ENCODE data around the gene CHMP3.
A peak's percentile ranks its signal among the peaks of the same experiment; 100 is the strongest.
"Not testable (repeated sequence)": the region's sequence is repeated elsewhere in the genome, so short reads cannot be mapped to it uniquely, and the experiment has no call there.

CHMP3 gene

GRCh38 chr2:86562922-86563649, at the start of gene CHMP3:
TSS of gene CHMP3 (minus strand) at chr2:86563443. CDS start at chr2:86563348, 95 bp downstream.
- DNase-seq, result peak; percentile 97

- no peak for DNase-seq
These were observed 47.6 kb upstream of the CHMP3 start for GRCh38 chr2:86610871-86611270.

GRCh38 chr2:86608832-86609410, 45.7 kb upstream of the CHMP3 start:
- no peak for DNase-seq

GRCh38 chr2:86603905-86604304, 40.7 kb upstream of the CHMP3 start:
- no peak for DNase-seq

GRCh38 chr2:86598966-86599365, 35.7 kb upstream of the CHMP3 start:
- DNase-seq, result no peak

GRCh38 chr2:86596118-86596517, 32.9 kb upstream of the CHMP3 start:
- no peak for DNase-seq

GRCh38 chr2:86593266-86593665, 30.0 kb upstream of the CHMP3 start:
- no peak for DNase-seq

- no peak for DNase-seq
These were observed 29.4 kb upstream of the CHMP3 start for GRCh38 chr2:86592547-86593230.

GRCh38 chr2:86589701-86590100, 26.5 kb upstream of the CHMP3 start:
- not testable (repeated sequence) for DNase-seq

- DNase-seq, result no peak
These were observed 21.1 kb upstream of the CHMP3 start for GRCh38 chr2:86584151-86584913.

GRCh38 chr2:86580560-86580959, 17.3 kb upstream of the CHMP3 start:
- DNase-seq, result no peak

- no peak for DNase-seq
These were observed 14.7 kb upstream of the CHMP3 start for GRCh38 chr2:86577817-86578456.

GRCh38 chr2:86570059-86570458, 6.8 kb upstream of the CHMP3 start:
- no peak for DNase-seq

GRCh38 chr2:86566821-86567190, 3.6 kb upstream of the CHMP3 start:
- DNase-seq, result no peak

- DNase-seq, result no peak
These were observed 3.0 kb upstream of the CHMP3 start for GRCh38 chr2:86566158-86566820.

GRCh38 chr2:86563650-86564061, 413 bp upstream of the CHMP3 start:
- no peak for DNase-seq

- DNase-seq, result no peak
These were observed 740 bp downstream of the CHMP3 start for GRCh38 chr2:86562485-86562921.

- no peak for DNase-seq
These were observed 5.4 kb downstream of the CHMP3 start for GRCh38 chr2:86557836-86558235.

- no peak for DNase-seq
These were observed 6.7 kb downstream of the CHMP3 start for GRCh38 chr2:86556508-86556907.

- no peak for DNase-seq
These were observed 10.4 kb downstream of the CHMP3 start for GRCh38 chr2:86552889-86553288.

- DNase-seq, result not testable (repeated sequence)
These were observed 13.1 kb downstream of the CHMP3 start for GRCh38 chr2:86549963-86550725.
